HG03135 (cell line): ENCODE data around the gene PIGO.

Source experiments
- ATAC-seq: cut with Tn5 transposase; IDR thresholded peaks from one replicate; pipeline ENCODE4 v1.9.1; 2021; ENCODE audit warnings: mild to moderate bottlenecking, moderate library complexity; ENCODE audit not compliant: unreplicated experiment

The PIGO gene

GRCh38 chr9:35072461-35073278 is 23.7 kb downstream of the PIGO start, which contains the start of gene VCP:
Gene VCP, minus strand, starts transcription at chr9:35072625. Its CDS starts 272 bp downstream, at chr9:35072353.
- ATAC-seq: peak; percentile 83

GRCh38 chr9:35071814-35072460 is 24.5 kb downstream of the PIGO start:
- ATAC-seq: peak; percentile 63

- no peak for ATAC-seq
These were observed 25.3 kb downstream of the PIGO start for GRCh38 chr9:35070823-35071813.

- no peak for ATAC-seq
These were observed 27.4 kb downstream of the PIGO start for GRCh38 chr9:35069020-35069419.

GRCh38 chr9:35067056-35067455 is 29.3 kb downstream of the PIGO start:
- ATAC-seq: no peak

GRCh38 chr9:35060548-35061207 is 35.7 kb downstream of the PIGO start:
- ATAC-seq: no peak

GRCh38 chr9:35059438-35059837 is 37.0 kb downstream of the PIGO start:
- ATAC-seq: no peak

GRCh38 chr9:35057271-35057620 is 39.1 kb downstream of the PIGO start:
- ATAC-seq: no peak

GRCh38 chr9:35056571-35057270 is 39.7 kb downstream of the PIGO start:
- ATAC-seq: no peak

GRCh38 chr9:35054871-35055644 is 41.3 kb downstream of the PIGO start:
- ATAC-seq: no peak

- no peak for ATAC-seq
These were observed 42.1 kb downstream of the PIGO start for GRCh38 chr9:35054185-35054835.

GRCh38 chr9:35051069-35051967 is 45.1 kb downstream of the PIGO start:
- no peak for ATAC-seq

- no peak for ATAC-seq
These were observed 47.9 kb downstream of the PIGO start for GRCh38 chr9:35048511-35048910.

- ATAC-seq: no peak
These were observed 52.3 kb downstream of the PIGO start for GRCh38 chr9:35044071-35044470.

- no peak for ATAC-seq
These were observed 53.4 kb downstream of the PIGO start for GRCh38 chr9:35042891-35043545.

GRCh38 chr9:35042081-35042604 is 54.2 kb downstream of the PIGO start:
- ATAC-seq: no peak
